ENCODE measurements around the gene IGFBP4. TPM values are rescaled to one million over a fixed set of nuclear protein-coding genes. Genes with fewer than 3 reads are reported as not detected.
A peak's percentile ranks its signal among the peaks of the same experiment; 100 is the strongest.

The IGFBP4 gene
- total RNA-seq, 1 experiment from 2014 or later, result 1.7 TPM

- H3K27ac ChIP-seq, result no peak overlapping the region
- no peak overlapping the region for H3K4me3 ChIP-seq
- no peaks in the 10 kb centered on the region for H3K27me3 ChIP-seq
- peaks cover 19% of the 10 kb centered on the region; the same call in 1 of the 2 replicates for H3K4me1 ChIP-seq
- no peaks in the 10 kb centered on the region for H3K36me3 ChIP-seq
- no peak for DNase-seq
- no peaks in the 10 kb centered on the region for H3K9me3 ChIP-seq (replicated peaks)
Observed at GRCh38 chr17:40496634-40497420, 53.6 kb downstream of the IGFBP4 start.

- Histone ChIP-seq H3K27me3 (no peaks in the 10 kb centered on the region), H3K4me1 (peaks cover 19% of the 10 kb centered on the region; the same call in 1 of the 2 replicates), H3K36me3 (no peaks in the 10 kb centered on the region), H3K27ac (no peak overlapping the region), H3K9me3 (replicated peaks) (no peaks in the 10 kb centered on the region), H3K4me3 (no peak overlapping the region)
- DNase-seq, result no peak
Observed at GRCh38 chr17:40497695-40498094, 54.4 kb downstream of the IGFBP4 start.

GRCh38 chr17:40498281-40499084 is 55.2 kb downstream of the IGFBP4 start:
- Histone ChIP-seq H3K27ac (no peak overlapping the region), H3K27me3 (no peaks in the 10 kb centered on the region), H3K4me1 (peaks cover 19% of the 10 kb centered on the region; the same call in 1 of the 2 replicates), H3K36me3 (no peaks in the 10 kb centered on the region), H3K4me3 (no peak overlapping the region), H3K9me3 (replicated peaks) (no peaks in the 10 kb centered on the region)
- no peak for DNase-seq

GRCh38 chr17:40499551-40500189 is 56.4 kb downstream of the IGFBP4 start:
- Histone ChIP-seq H3K9me3 (replicated peaks) (no peaks in the 10 kb centered on the region), H3K27ac (peak overlapping the region; percentile 19), H3K4me3 (peak overlapping the region; percentile 31), H3K27me3 (no peaks in the 10 kb centered on the region), H3K36me3 (no peaks in the 10 kb centered on the region), H3K4me1 (peaks cover 19% of the 10 kb centered on the region; the same call in 1 of the 2 replicates)
- DNase-seq, result peak; percentile 79 to 81

GRCh38 chr17:40500190-40500589 is 56.9 kb downstream of the IGFBP4 start:
- no peak overlapping the region for H3K4me3 ChIP-seq
- no peaks in the 10 kb centered on the region for H3K27me3 ChIP-seq
- peak overlapping the region; percentile 19; the same call in 1 of the 2 replicates for H3K27ac ChIP-seq
- H3K9me3 ChIP-seq (replicated peaks), result no peaks in the 10 kb centered on the region
- no peak for DNase-seq
- peaks cover 19% of the 10 kb centered on the region; the same call in 1 of the 2 replicates for H3K4me1 ChIP-seq
- no peaks in the 10 kb centered on the region for H3K36me3 ChIP-seq

- Histone ChIP-seq H3K36me3 (no peaks in the 10 kb centered on the region), H3K4me1 (peaks cover 19% of the 10 kb centered on the region; the same call in 1 of the 2 replicates), H3K27me3 (no peaks in the 10 kb centered on the region), H3K9me3 (replicated peaks) (no peaks in the 10 kb centered on the region), H3K4me3 (no peak overlapping the region), H3K27ac (no peak overlapping the region)
- DNase-seq, result no peak
Observed at GRCh38 chr17:40500709-40501108, 57.5 kb downstream of the IGFBP4 start.

GRCh38 chr17:40501499-40501911 is 58.3 kb downstream of the IGFBP4 start, which contains the start of gene TNS4:
TNS4 (minus strand) TSS chr17:40501623; CDS start chr17:40496425, 5,198 bp downstream.
- no peaks in the 10 kb centered on the region for H3K36me3 ChIP-seq
- H3K27me3 ChIP-seq, result no peaks in the 10 kb centered on the region
- DNase-seq, result no peak
- peaks cover 19% of the 10 kb centered on the region; the same call in 1 of the 2 replicates for H3K4me1 ChIP-seq
- H3K9me3 ChIP-seq (replicated peaks), result no peaks in the 10 kb centered on the region
- H3K4me3 ChIP-seq, result no peak within 1 kb of the TSS
- no peak within 1 kb of the TSS for H3K27ac ChIP-seq

GRCh38 chr17:40502716-40503115 is 59.5 kb downstream of the IGFBP4 start:
- peaks cover 18% of the 10 kb centered on the region; the same call in 1 of the 2 replicates for H3K4me1 ChIP-seq
- DNase-seq, result no peak
- no peaks in the 10 kb centered on the region for H3K36me3 ChIP-seq
- H3K4me3 ChIP-seq, result no peak overlapping the region
- H3K27me3 ChIP-seq, result no peaks in the 10 kb centered on the region
- H3K9me3 ChIP-seq (replicated peaks), result no peaks in the 10 kb centered on the region
- no peak overlapping the region for H3K27ac ChIP-seq

GRCh38 chr17:40503154-40503553 is 59.9 kb downstream of the IGFBP4 start:
- Histone ChIP-seq H3K4me1 (peaks cover 14% of the 10 kb centered on the region; the same call in 1 of the 2 replicates), H3K27ac (no peak overlapping the region), H3K27me3 (no peaks in the 10 kb centered on the region), H3K9me3 (replicated peaks) (no peaks in the 10 kb centered on the region), H3K4me3 (no peak overlapping the region), H3K36me3 (no peaks in the 10 kb centered on the region)
- DNase-seq, result no peak

GRCh38 chr17:40506786-40507185 is 63.5 kb downstream of the IGFBP4 start:
- Histone ChIP-seq H3K27ac (no peak overlapping the region), H3K27me3 (no peaks in the 10 kb centered on the region), H3K9me3 (replicated peaks) (no peaks in the 10 kb centered on the region), H3K4me1 (peaks cover 7% of the 10 kb centered on the region; the same call in 1 of the 2 replicates), H3K36me3 (no peaks in the 10 kb centered on the region), H3K4me3 (no peak overlapping the region)
- DNase-seq, result no peak

Other genes with a start within 250 kb of the IGFBP4 start
- 8.3 and 9.0 TPM in 2 replicates for gene WIPF2, start 224.1 kb upstream of the IGFBP4 start, total RNA-seq (2014; rRNA removed; shearing (Covaris generic))
- 89.3 and 97.0 TPM in 2 replicates for gene CDC6, start 155.6 kb upstream of the IGFBP4 start, total RNA-seq (2014; rRNA removed; shearing (Covaris generic))
- 42.3 and 43.2 TPM in 2 replicates for gene RARA, start 134.3 kb upstream of the IGFBP4 start, total RNA-seq (2014; rRNA removed; shearing (Covaris generic))
- gene GJD3, start 78.7 kb upstream of the IGFBP4 start, total RNA-seq (2014; rRNA removed; shearing (Covaris generic)), result not detected in 2 replicates
- 524 and 583 TPM in 2 replicates for gene TOP2A, start 25.6 kb upstream of the IGFBP4 start, total RNA-seq (2014; rRNA removed; shearing (Covaris generic))
- gene TNS4, start 58.2 kb downstream of the IGFBP4 start, total RNA-seq (2014; rRNA removed; shearing (Covaris generic)), result not detected in 2 replicates
- 0.05 TPM in 1 of 2 replicates, not detected in the other for gene CCR7, start 122.0 kb downstream of the IGFBP4 start, total RNA-seq (2014; rRNA removed; shearing (Covaris generic))
- gene SMARCE1, start 204.4 kb downstream of the IGFBP4 start, total RNA-seq (2014; rRNA removed; shearing (Covaris generic)), result 129 and 139 TPM in 2 replicates
- gene KRT222, start 221.7 kb downstream of the IGFBP4 start, total RNA-seq (2014; rRNA removed; shearing (Covaris generic)), result not detected in 2 replicates